ENCODE data around the gene FUNDC2. TPM values are rescaled to one million over a fixed set of nuclear protein-coding genes. Genes with fewer than 3 reads are reported as not detected.

The FUNDC2 gene
- total RNA-seq, 6 donors from 2014 or later = 18.3 to 93.9 (median 50.2) TPM

DNA sequence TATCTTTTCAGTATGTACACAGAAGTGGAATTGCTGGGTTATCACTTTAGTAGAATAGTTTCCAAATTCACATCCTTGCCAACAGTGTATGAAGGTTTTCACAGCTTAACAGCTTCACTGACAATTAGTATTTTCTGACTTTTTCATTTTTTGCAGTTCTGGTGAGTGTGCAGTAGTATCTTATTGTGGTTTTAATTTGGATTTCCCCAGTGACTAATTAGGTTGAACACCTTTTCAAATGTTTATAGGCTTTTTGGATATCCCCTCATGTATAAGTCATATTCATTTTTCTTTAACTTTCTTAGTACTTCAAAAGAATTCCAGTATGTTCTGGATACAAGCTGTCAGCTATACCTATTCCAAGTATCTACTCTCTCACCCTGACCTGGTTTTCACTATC is 81.8 kb downstream of the FUNDC2 start:
- Histone ChIP-seq H3K9me3 (no peaks in the 10 kb centered on the region), H3K36me3 (no peaks in the 10 kb centered on the region), H3K27me3 (no peaks in the 10 kb centered on the region), H3K4me3 (no peak overlapping the region), H3K4me1 (no peaks in the 10 kb centered on the region), H3K27ac (no peak overlapping the region)
- no peak for DNase-seq
- ATAC-seq (ENCODE audit: low FRiP score in 2 of 2) = no peak
- TF ChIP-seq POLR2A (IDR thresholded peaks at IDR 0.05) = no peak
- TF ChIP-seq, protein P1, sequence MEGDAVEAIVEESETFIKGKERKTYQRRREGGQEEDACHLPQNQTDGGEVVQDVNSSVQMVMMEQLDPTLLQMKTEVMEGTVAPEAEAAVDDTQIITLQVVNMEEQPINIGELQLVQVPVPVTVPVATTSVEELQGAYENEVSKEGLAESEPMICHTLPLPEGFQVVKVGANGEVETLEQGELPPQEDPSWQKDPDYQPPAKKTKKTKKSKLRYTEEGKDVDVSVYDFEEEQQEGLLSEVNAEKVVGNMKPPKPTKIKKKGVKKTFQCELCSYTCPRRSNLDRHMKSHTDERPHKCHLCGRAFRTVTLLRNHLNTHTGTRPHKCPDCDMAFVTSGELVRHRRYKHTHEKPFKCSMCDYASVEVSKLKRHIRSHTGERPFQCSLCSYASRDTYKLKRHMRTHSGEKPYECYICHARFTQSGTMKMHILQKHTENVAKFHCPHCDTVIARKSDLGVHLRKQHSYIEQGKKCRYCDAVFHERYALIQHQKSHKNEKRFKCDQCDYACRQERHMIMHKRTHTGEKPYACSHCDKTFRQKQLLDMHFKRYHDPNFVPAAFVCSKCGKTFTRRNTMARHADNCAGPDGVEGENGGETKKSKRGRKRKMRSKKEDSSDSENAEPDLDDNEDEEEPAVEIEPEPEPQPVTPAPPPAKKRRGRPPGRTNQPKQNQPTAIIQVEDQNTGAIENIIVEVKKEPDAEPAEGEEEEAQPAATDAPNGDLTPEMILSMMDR (IDR thresholded peaks at IDR 0.05) = no peak
- TF ChIP-seq EP300 (IDR thresholded peaks at IDR 0.05) = no peak
- TF ChIP-seq POLR2AphosphoS5 (IDR thresholded peaks at IDR 0.05) = no peak

Other genes starting within 250 kb of the FUNDC2 start
- gene MPP1, start 221.4 kb upstream of the FUNDC2 start, total RNA-seq = 10 to 100 TPM; 34.2 to 88.0 (median 52.4) TPM
- gene SMIM9, start 192.2 kb upstream of the FUNDC2 start, total RNA-seq = 1 to 10 TPM in 1 of 6 donors, not detected in 5; 1.5 TPM
- 10 to 100 TPM in 4 of 6 donors, 1 to 10 TPM in 1, not detected in 1; 9.3 to 53.1 (median 20.8) TPM for gene F8A1, start 140.5 kb upstream of the FUNDC2 start, total RNA-seq
- 10 to 100 TPM in 5 of 6 donors, 1 to 10 TPM in 1; 4.3 to 47.1 (median 21.7) TPM for gene F8, start 4.1 kb upstream of the FUNDC2 start, total RNA-seq
- 10 to 100 TPM in 2 of 6 donors, 1 to 10 TPM in 4; 4.4 to 14.9 (median 7.8) TPM for gene CMC4, start 44.3 kb downstream of the FUNDC2 start, total RNA-seq
- 10 to 100 TPM in 2 of 6 donors, 1 to 10 TPM in 4; 3.4 to 12.3 (median 8.0) TPM for gene MTCP1, start 44.3 kb downstream of the FUNDC2 start, total RNA-seq
- gene BRCC3, start 44.7 kb downstream of the FUNDC2 start, total RNA-seq = 10 to 100 TPM; 11.6 to 21.0 (median 16.1) TPM
- gene VBP1, start 189.6 kb downstream of the FUNDC2 start, total RNA-seq = 10 to 100 TPM in 5 of 6 donors, 1 to 10 TPM in 1; 6.0 to 36.1 (median 21.5) TPM
- gene RAB39B, start 237.6 kb downstream of the FUNDC2 start, total RNA-seq = 1 to 10 TPM in 1 of 6 donors, under 1 TPM in 4, not detected in 1; 0.30 to 1.2 (median 0.44) TPM